Astrocyte (in vitro differentiated cells and primary cell): ENCODE measurements around the gene CROCC2. TPM values are rescaled to one million over a fixed set of nuclear protein-coding genes. Genes with fewer than 3 reads are reported as not detected.

ENCODE experiments used
- DNase-seq: peaks from one replicate; pipeline ENCODE4 v3.0.0-alpha.2; 2010; ENCODE audit warnings: low read depth
- FAIRE-seq: peaks from 2 replicates; lab custom pipeline; 2011; peaks lifted over from hg19 to GRCh38; lab: Jason Lieb, UNC
- H2AFZ ChIP-seq: 2 replicates; pipeline ENCODE4 v1.6.0; 2012; ENCODE audit warnings: low read depth, low read length, inconsistent platforms
- H3K27ac ChIP-seq: 2 replicates; pipeline ENCODE4 v1.5.1; 2011; ENCODE audit warnings: low read depth, low read length, inconsistent platforms
- H3K27me3 ChIP-seq: 2 replicates; pipeline ENCODE4 v1.6.0; 2011; ENCODE audit warnings: low read length, inconsistent platforms; ENCODE audit not compliant: insufficient read depth
- H3K36me3 ChIP-seq: 2 replicates; pipeline ENCODE4 v1.5.1; 2011; ENCODE audit warnings: low read length, inconsistent platforms; ENCODE audit not compliant: insufficient read depth
- H3K4me1 ChIP-seq: 2 replicates; pipeline ENCODE4 v1.5.1; 2011; ENCODE audit warnings: low read length, inconsistent platforms; ENCODE audit not compliant: insufficient read depth
- H3K4me2 ChIP-seq: 2 replicates; pipeline ENCODE4 v1.6.0; 2012; ENCODE audit warnings: low read length, inconsistent platforms
- H3K4me3 ChIP-seq: 2 replicates; pipeline ENCODE4 v1.5.1; 2011; ENCODE audit warnings: low read depth, mild to moderate bottlenecking, low read length, inconsistent platforms; ENCODE audit not compliant: insufficient read depth
- H3K79me2 ChIP-seq: 2 replicates; pipeline ENCODE4 v1.6.0; 2012; ENCODE audit warnings: mild to moderate bottlenecking, low read length, inconsistent platforms; ENCODE audit not compliant: insufficient read depth
- H3K9ac ChIP-seq: 2 replicates; pipeline ENCODE4 v1.6.0; 2012; ENCODE audit warnings: mild to moderate bottlenecking, low read length, inconsistent platforms
- H3K9me3 ChIP-seq: 2 replicates; pipeline ENCODE4 v1.5.1; 2012; ENCODE audit warnings: low read depth, mild to moderate bottlenecking, low read length, inconsistent platforms; ENCODE audit not compliant: insufficient read depth
- H4K20me1 ChIP-seq: 2 replicates; pipeline ENCODE4 v1.6.0; 2012; ENCODE audit warnings: low read length, inconsistent platforms; ENCODE audit not compliant: insufficient read depth
- H3K27ac Mint-ChIP-seq: one replicate; pipeline ENCODE4 v1.8.0; 2021; ENCODE audit warnings: mild to moderate bottlenecking, mixed read lengths; ENCODE audit not compliant: unreplicated experiment
- H3K27me3 Mint-ChIP-seq: one replicate; pipeline ENCODE4 v1.8.0; 2021; ENCODE audit warnings: low read depth, mixed read lengths; ENCODE audit not compliant: unreplicated experiment
- H3K36me3 Mint-ChIP-seq: one replicate; pipeline ENCODE4 v1.8.0; 2021; ENCODE audit warnings: low read depth, mixed read lengths; ENCODE audit not compliant: unreplicated experiment
- H3K4me1 Mint-ChIP-seq: one replicate; pipeline ENCODE4 v1.8.0; 2021; ENCODE audit warnings: low read depth, mixed read lengths; ENCODE audit not compliant: unreplicated experiment
- H3K4me3 Mint-ChIP-seq: one replicate; pipeline ENCODE4 v1.8.0; 2021; ENCODE audit warnings: mild to moderate bottlenecking, moderate library complexity, mixed read lengths; ENCODE audit not compliant: unreplicated experiment
- H3K9me3 Mint-ChIP-seq: one replicate; pipeline ENCODE4 v1.8.0; 2021; ENCODE audit warnings: mild to moderate bottlenecking, mixed read lengths; ENCODE audit not compliant: unreplicated experiment
- EZH2 ChIP-seq: IDR thresholded peaks from 2 replicates; pipeline ENCODE4 v1.6.1; 2012; ENCODE audit warnings: mild to moderate bottlenecking, low read length, inconsistent platforms; ENCODE audit not compliant: insufficient read depth
- total RNA-seq: library from RNA; stranded (reverse); gene quantifications from 2 replicates; pipeline ENCODE4 v1.2.1, GENCODE V29; 2021
- TF ChIP-seq, protein P1 (sequence below): IDR thresholded peaks from 2 replicates; pipeline ENCODE4 v1.5.1; 2011; ENCODE audit warnings: low read depth, mild to moderate bottlenecking, inconsistent platforms, low read length, moderate library complexity; ENCODE audit not compliant: insufficient read depth

CROCC2 gene
- total RNA-seq, 1 donor from 2014 or later, result not detected

DNA sequence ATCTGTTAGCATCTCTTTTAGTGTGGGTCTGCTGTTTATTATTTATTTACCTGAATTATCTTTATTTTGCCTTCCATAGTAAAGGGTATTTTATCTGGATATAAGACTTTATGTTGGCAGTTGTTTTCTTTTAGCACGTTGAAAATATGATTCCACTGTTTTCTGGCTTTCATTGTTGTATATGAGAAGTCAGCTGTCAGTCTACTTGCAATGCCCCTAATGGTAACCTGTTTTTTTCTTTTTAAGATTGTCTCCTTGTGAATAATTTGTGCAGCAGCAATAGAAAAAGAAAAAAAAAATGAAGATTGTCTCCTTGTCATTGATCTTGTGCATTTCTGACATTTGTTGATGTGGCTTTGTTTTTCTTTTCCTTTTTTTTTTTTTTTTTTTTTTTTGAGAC is 119.5 kb downstream of the CROCC2 start:
- H3K9me3 Mint-ChIP-seq, result peaks cover 23% of the 10 kb centered on the region
- H3K27me3 Mint-ChIP-seq, result peaks cover 16% of the 10 kb centered on the region
- Histone ChIP-seq H3K27me3 (no peaks in the 10 kb centered on the region), H3K4me1 (no peaks in the 10 kb centered on the region), H3K4me2 (no peak overlapping the region), H3K79me2 (no peaks in the 10 kb centered on the region), H3K9ac (no peak overlapping the region), H3K4me3 (no peak overlapping the region), H3K9me3 (peaks cover 13% of the 10 kb centered on the region), H3K27ac (no peak overlapping the region), H2AFZ (no peak overlapping the region), H3K36me3 (no peaks in the 10 kb centered on the region), H4K20me1 (no peaks in the 10 kb centered on the region)
- H3K36me3 Mint-ChIP-seq, result no peaks in the 10 kb centered on the region
- H3K4me3 Mint-ChIP-seq, result no peak overlapping the region
- no peaks in the 10 kb centered on the region for H3K4me1 Mint-ChIP-seq
- TF ChIP-seq, protein P1, sequence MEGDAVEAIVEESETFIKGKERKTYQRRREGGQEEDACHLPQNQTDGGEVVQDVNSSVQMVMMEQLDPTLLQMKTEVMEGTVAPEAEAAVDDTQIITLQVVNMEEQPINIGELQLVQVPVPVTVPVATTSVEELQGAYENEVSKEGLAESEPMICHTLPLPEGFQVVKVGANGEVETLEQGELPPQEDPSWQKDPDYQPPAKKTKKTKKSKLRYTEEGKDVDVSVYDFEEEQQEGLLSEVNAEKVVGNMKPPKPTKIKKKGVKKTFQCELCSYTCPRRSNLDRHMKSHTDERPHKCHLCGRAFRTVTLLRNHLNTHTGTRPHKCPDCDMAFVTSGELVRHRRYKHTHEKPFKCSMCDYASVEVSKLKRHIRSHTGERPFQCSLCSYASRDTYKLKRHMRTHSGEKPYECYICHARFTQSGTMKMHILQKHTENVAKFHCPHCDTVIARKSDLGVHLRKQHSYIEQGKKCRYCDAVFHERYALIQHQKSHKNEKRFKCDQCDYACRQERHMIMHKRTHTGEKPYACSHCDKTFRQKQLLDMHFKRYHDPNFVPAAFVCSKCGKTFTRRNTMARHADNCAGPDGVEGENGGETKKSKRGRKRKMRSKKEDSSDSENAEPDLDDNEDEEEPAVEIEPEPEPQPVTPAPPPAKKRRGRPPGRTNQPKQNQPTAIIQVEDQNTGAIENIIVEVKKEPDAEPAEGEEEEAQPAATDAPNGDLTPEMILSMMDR, result no peak
- DNase-seq (no peak), FAIRE-seq (no peak)
- no peak overlapping the region for H3K27ac Mint-ChIP-seq

DNA sequence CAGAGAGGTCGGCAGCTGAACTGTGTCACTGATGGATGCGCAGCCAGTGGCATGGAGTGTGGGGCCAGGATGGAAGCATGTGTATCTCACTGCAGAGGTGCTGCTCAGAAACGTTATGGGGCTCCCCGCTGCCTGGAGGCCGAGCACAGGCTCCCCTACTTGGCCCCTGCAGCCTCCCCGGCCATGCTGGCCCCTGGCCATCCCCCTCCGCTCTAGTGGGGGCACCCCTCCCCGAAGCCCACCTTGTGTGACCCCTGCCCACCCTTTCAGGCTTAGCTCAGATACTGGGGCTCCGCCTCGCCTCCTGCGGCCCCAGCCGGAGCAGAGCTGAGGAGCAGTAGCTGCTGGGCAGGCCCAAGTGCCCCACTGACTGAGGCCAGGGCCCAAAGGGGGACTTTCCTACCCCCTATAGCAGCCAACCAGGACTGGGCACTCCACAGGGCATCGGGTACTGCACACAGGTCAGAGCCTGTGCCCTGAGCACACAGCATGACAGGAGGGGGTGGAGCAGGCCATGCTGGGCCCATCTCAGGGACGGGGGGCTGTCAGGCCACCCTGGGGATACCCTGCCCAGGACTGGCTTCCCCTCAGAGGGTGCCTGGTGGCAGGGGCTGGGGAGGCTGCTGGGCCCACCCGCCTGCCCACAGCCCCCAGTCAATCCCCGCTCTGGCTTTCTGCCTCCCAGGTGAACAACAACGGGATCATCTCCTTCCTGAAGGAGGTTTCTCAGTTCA is 123.6 kb downstream of the CROCC2 start:
- FAIRE-seq (no peak), DNase-seq (no peak)
- peaks cover 16% of the 10 kb centered on the region for H3K9me3 Mint-ChIP-seq
- no peak overlapping the region for H3K27ac Mint-ChIP-seq
- peaks cover 34% of the 10 kb centered on the region for H3K27me3 Mint-ChIP-seq
- TF ChIP-seq EZH2, result no peak
- TF ChIP-seq, protein P1, result no peak
- no peaks in the 10 kb centered on the region for H4K20me1 ChIP-seq
- no peaks in the 10 kb centered on the region for H3K4me1 ChIP-seq
- H3K9ac ChIP-seq, result no peak overlapping the region
- H3K36me3 Mint-ChIP-seq, result no peaks in the 10 kb centered on the region
- H3K4me1 Mint-ChIP-seq, result no peaks in the 10 kb centered on the region
- H3K4me3 ChIP-seq, result no peak overlapping the region
- no peak overlapping the region for H2AFZ ChIP-seq
- H3K27ac ChIP-seq, result no peak overlapping the region
- no peak overlapping the region for H3K4me2 ChIP-seq
- no peaks in the 10 kb centered on the region for H3K79me2 ChIP-seq
- H3K36me3 ChIP-seq, result no peaks in the 10 kb centered on the region
- no peak overlapping the region for H3K4me3 Mint-ChIP-seq
- peaks cover 9% of the 10 kb centered on the region for H3K9me3 ChIP-seq
- H3K27me3 ChIP-seq, result no peaks in the 10 kb centered on the region

DNA sequence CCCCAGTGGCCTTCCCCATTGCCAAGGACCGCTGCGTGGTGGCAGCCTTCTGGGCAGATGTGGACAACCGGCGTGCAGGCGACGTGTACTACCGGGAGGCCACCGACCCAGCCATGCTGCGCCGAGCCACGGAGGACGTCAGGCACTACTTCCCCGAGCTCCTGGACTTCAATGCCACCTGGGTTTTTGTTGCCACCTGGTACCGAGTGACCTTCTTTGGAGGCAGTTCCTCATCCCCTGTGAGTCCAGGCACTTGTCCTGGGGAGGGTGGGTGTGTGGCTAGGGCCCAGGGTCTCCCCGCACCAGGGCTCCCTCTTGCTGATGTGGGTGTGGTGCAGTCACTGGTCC is 124.2 kb downstream of the CROCC2 start:
- Histone ChIP-seq H3K9me3 (peaks cover 4% of the 10 kb centered on the region), H3K27me3 (no peaks in the 10 kb centered on the region), H3K4me1 (no peaks in the 10 kb centered on the region), H3K36me3 (no peaks in the 10 kb centered on the region), H2AFZ (no peak overlapping the region), H3K79me2 (no peaks in the 10 kb centered on the region), H4K20me1 (no peaks in the 10 kb centered on the region), H3K9ac (no peak overlapping the region), H3K4me3 (no peak overlapping the region), H3K4me2 (no peak overlapping the region), H3K27ac (no peak overlapping the region)
- Mint-ChIP-seq H3K27ac (no peak overlapping the region), H3K36me3 (no peaks in the 10 kb centered on the region), H3K4me1 (no peaks in the 10 kb centered on the region), H3K27me3 (peaks cover 39% of the 10 kb centered on the region), H3K4me3 (no peak overlapping the region), H3K9me3 (peaks cover 16% of the 10 kb centered on the region)
- no peak for FAIRE-seq
- TF ChIP-seq, protein P1, result no peak
- TF ChIP-seq EZH2, result no peak
- DNase-seq, result no peak
